ENCODE measurements around the gene KIF23. TPM values are rescaled to one million over a fixed set of nuclear protein-coding genes. Genes with fewer than 3 reads are reported as not detected.
A peak's percentile ranks its signal among the peaks of the same experiment; 100 is the strongest.
"Not testable (repeated sequence)": the region's sequence is repeated elsewhere in the genome, so short reads cannot be mapped to it uniquely, and the experiment has no call there.

The KIF23 gene
- total and polyA plus RNA-seq, 2 experiments from 2014 or later = 12.3 to 58.9 TPM

DNA sequence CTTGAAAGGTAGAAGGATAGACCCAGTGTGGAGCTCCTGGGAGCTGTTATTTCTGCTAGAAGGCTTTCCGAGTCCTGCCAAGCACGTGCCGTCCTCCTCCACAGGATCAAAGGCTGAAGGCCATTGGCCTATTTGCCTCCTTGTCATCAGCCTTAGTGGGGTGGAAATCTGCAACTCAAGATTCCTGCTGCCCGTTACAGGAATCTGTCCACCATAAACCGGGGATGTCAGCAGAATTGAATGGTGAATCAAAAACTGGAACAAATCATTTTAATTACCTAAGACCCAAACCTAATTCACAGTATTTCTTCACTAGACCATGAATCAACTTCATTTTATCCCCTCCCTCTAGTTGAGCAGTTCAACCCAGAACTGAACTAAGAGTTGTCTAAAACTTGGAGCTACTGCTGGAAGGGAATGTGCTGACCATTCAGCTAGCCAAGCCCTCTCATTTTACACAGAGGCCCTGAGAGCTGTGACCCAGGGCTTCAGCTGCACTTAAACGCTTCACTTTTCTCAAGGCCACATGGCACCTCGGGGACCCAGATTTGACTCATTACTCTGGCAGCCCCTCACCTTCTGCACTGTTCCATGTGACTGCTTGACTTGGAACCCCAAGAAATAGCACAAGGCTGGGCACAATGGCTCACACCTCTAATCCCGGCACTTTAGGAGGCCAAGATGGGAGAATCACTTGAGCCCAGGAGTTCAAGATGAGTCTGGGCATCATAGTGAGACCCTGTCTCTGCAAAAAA, 36.8 kb upstream of the KIF23 start:
- Histone ChIP-seq H3K27ac (no peak overlapping the region), H3K4me3 (no peak overlapping the region), H3K9me3 (ENCODE audit: low read depth) (no peaks in the 10 kb centered on the region), H3K27me3 (no peaks in the 10 kb centered on the region), H3K4me1 (ENCODE audit: low read depth) (no peaks in the 10 kb centered on the region), H3K36me3 (no peaks in the 10 kb centered on the region)
- no peak for DNase-seq (ENCODE audit: low read depth in 1 of 2, low spot score in 1 of 2)
- TF ChIP-seq, protein P1, sequence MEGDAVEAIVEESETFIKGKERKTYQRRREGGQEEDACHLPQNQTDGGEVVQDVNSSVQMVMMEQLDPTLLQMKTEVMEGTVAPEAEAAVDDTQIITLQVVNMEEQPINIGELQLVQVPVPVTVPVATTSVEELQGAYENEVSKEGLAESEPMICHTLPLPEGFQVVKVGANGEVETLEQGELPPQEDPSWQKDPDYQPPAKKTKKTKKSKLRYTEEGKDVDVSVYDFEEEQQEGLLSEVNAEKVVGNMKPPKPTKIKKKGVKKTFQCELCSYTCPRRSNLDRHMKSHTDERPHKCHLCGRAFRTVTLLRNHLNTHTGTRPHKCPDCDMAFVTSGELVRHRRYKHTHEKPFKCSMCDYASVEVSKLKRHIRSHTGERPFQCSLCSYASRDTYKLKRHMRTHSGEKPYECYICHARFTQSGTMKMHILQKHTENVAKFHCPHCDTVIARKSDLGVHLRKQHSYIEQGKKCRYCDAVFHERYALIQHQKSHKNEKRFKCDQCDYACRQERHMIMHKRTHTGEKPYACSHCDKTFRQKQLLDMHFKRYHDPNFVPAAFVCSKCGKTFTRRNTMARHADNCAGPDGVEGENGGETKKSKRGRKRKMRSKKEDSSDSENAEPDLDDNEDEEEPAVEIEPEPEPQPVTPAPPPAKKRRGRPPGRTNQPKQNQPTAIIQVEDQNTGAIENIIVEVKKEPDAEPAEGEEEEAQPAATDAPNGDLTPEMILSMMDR (IDR thresholded peaks at IDR 0.05; ENCODE audit: low read depth, low read length) = no peak

DNA sequence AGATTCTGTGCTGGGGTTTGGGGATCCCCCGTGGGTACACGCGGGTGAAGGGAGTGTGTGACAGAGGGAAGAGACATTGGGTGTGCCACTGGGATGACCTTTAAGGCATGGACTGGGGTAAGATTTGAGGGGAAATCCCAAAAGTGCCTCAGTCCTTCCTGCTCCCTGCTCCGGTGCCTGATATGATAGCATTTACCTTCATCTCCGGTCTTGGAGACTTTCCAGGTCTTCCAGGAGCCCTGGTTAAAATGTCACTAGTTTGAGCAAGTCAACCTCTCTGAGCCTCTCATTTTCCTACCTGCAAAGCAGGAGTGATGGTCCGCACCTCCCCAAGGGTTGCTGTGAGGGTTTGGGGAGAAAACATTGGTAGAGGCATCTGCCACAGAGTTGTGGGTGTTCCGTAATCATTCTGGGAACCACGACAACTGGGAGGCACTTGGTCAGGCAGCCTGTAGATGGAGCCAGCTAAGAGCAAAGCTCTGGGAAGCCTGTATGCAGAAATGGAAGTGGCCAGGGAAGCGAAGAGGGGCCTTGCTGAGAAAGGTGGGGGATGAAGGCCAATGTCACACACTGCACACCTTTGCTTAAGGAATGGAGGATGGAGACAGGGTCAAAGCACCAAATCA, 33.9 kb upstream of the KIF23 start:
- TF ChIP-seq, protein P1 (IDR thresholded peaks at IDR 0.05; ENCODE audit: low read depth, low read length) = peak; percentile 50
- Histone ChIP-seq H3K9me3 (ENCODE audit: low read depth) (no peaks in the 10 kb centered on the region), H3K27me3 (no peaks in the 10 kb centered on the region), H3K36me3 (no peaks in the 10 kb centered on the region), H3K27ac (no peak overlapping the region), H3K4me1 (ENCODE audit: low read depth) (no peaks in the 10 kb centered on the region), H3K4me3 (no peak overlapping the region)
- peak; percentile 32 to 41 for DNase-seq (ENCODE audit: low read depth in 1 of 2, low spot score in 1 of 2)

DNA sequence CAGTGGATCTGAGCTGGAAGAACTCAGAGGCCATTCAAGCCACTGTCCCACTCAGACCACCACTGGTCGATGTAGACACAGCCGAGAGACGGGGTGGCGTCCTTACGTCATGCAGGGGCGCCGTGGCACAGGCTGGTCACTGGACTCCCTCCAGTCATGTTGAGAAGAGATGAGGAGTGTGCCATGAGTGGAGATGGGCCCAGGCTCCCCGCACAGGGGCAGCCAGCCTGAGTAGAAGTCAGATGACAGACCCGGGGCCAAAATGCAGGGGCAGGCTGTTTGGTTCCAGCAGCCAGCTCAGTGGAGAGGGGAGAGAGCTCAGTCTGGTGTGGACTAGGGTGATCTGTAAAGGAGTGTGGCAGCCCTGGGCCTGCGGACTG, 33.4 kb upstream of the KIF23 start:
- no peak overlapping the region for H3K4me3 ChIP-seq
- no peaks in the 10 kb centered on the region for H3K27me3 ChIP-seq
- TF ChIP-seq, protein P1 (IDR thresholded peaks at IDR 0.05; ENCODE audit: low read depth, low read length) = no peak
- H3K4me1 ChIP-seq (ENCODE audit: low read depth) = no peaks in the 10 kb centered on the region
- no peak for DNase-seq (ENCODE audit: low read depth in 1 of 2, low spot score in 1 of 2)
- H3K36me3 ChIP-seq = no peaks in the 10 kb centered on the region
- H3K27ac ChIP-seq = no peak overlapping the region
- H3K9me3 ChIP-seq (ENCODE audit: low read depth) = no peaks in the 10 kb centered on the region

DNA sequence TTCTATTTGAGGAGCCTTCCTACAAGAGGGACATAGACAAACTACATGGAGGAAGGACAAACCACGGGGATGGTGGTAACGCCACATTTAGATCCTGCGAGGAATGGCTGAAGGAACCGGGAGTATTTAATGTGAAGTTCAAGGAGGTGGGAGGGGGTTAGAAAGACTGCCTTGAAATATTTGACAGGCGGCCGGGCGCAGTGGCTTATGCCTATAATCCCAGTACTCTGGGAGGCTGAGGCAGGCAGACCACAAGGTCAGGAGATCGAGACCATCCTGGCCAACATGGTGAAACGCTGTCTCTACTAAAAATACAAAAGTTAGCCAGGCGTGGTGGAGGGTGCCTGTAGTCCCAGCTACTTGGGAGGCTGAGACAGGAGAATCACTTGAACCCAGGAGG, 32.0 kb upstream of the KIF23 start:
- not testable (repeated sequence) for H3K4me3 ChIP-seq; H3K4me1 ChIP-seq (ENCODE audit: low read depth); H3K9me3 ChIP-seq (ENCODE audit: low read depth); H3K27me3 ChIP-seq; H3K27ac ChIP-seq; DNase-seq (ENCODE audit: low read depth in 1 of 2, low spot score in 1 of 2); H3K36me3 ChIP-seq

GRCh38 chr15:69384066-69384465, 30.1 kb upstream of the KIF23 start:
- H3K27ac ChIP-seq; H3K27me3 ChIP-seq; DNase-seq (ENCODE audit: low read depth in 1 of 2, low spot score in 1 of 2); H3K9me3 ChIP-seq (ENCODE audit: low read depth); H3K4me1 ChIP-seq (ENCODE audit: low read depth); H3K36me3 ChIP-seq; H3K4me3 ChIP-seq: not testable (repeated sequence)

DNA sequence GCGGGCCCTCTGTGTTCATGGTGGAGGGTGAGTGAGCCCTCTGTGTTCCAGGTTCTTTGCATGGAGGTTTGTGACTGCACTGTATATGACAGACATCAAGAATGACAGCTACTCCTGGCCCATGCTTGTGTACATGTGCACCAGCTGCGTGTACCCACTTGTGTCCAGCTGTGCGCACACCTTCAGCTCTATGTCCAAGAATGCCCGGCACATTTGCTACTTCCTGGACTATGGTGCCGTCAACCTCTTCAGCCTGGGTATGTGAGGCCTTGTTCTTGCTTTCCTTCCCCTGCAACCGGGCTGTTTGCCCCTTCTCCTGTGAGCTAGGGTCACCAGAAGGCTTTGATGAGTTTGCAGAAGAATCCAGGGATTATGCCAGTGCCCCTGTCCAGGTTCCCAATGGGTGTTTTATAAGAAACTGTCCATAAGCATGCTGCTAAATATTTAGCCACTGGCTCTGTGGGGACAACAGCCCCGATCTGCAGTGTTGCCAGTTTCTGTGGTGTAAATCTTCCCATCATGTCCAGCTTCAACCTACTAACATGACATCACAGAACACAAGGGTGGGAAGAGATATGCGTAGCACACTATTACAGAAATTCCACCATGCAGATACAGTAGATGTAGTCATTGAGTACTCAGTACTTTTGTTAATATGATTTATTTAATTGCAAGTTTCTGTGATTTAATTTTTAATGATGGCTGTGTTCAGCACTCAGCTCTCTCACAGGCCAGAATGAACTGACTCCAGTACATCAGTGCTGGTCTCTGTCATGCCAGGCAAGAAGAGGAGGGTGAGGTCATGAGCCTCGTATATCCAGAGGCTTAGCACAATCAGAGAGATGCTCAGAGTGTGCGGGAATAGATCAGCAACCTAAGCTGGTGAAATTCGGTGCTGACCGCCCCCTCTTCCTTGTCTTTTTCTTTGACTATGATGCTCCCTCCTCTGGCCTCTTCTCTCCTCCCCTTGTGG, 29.2 kb upstream of the KIF23 start:
- TF ChIP-seq, protein P1 (IDR thresholded peaks at IDR 0.05; ENCODE audit: low read depth, low read length) = no peak
- Histone ChIP-seq H3K4me3 (no peak overlapping the region), H3K4me1 (ENCODE audit: low read depth) (no peaks in the 10 kb centered on the region), H3K9me3 (ENCODE audit: low read depth) (no peaks in the 10 kb centered on the region), H3K36me3 (no peaks in the 10 kb centered on the region), H3K27me3 (no peaks in the 10 kb centered on the region), H3K27ac (no peak overlapping the region)
- DNase-seq (ENCODE audit: low read depth in 1 of 2, low spot score in 1 of 2) = no peak
